Measurements from ENCODE around the gene SPATA31C2.

DNA sequence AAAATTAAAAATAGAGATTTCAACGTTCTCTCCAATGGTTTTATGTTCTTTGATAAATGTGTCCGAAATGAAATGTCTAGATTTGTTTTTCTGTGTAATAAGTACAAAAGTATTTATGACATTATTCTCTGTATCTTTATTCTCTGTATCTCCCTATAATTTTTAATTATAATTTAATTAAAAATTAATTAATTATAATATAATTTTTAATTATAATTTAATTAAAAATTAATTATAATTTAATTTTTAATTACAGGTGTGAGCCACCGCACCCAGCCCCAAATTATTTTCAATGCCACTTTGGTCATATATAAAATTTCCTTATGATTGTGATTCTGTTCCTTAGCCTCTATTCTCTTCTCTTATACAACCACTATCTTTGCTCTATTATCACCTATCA lies 28.2 kb downstream of the SPATA31C2 start:
- TF ChIP-seq POLR2A (IDR thresholded peaks at IDR 0.05; ENCODE audit: low read length) (no peak), GATA1 (IDR thresholded peaks at IDR 0.05; ENCODE audit: low read depth, low read length) (no peak)
